Adrenal gland (tissue), 5 donors: ENCODE measurements around the gene CHRM5.

ENCODE experiments used
- CTCF ChIP-seq, 6 experiments: fragments of 450-650 bp in 4 of 6; fragments of 200-600 bp in 2 of 6; sonication (generic) in 1 of 6; IDR thresholded peaks; 1 replicate in 5 of 6; 2 replicates in 1 of 6; pipeline versions ENCODE4 v1.5.1 to v1.8.0; 2016 to 2021; ENCODE audit warnings: antibody characterized with exemption in 6 of 6, mild to moderate bottlenecking in 2 of 6, moderate library complexity in 1 of 6
- POLR2A ChIP-seq, 2 donors: fragments of 450-650 bp; IDR thresholded peaks; one replicate each; pipeline ENCODE4 v1.6.1; 2017; ENCODE audit warnings: antibody characterized with exemption in 2 of 2, mild to moderate bottlenecking in 2 of 2, moderate library complexity in 1 of 2
- donor health status: DM: no; HTN: no; CAD: no.

GRCh38 chr15:33971811-33972210 lies 3.5 kb downstream of the CHRM5 start:
- TF ChIP-seq CTCF (IDR thresholded peaks at IDR 0.05) (no peak), POLR2A (IDR thresholded peaks at IDR 0.05) (no peak)
